GM12801 (cell line): ENCODE results near the gene FAM209B.
"Not testable (repeated sequence)": the region's sequence is repeated elsewhere in the genome, so short reads cannot be mapped to it uniquely, and the experiment has no call there.

Experiments used
- CTCF ChIP-seq: IDR thresholded peaks from one replicate; pipeline ENCODE4 v1.5.1; 2011; ENCODE audit warnings: control low read depth; ENCODE audit not compliant: insufficient read length; ENCODE audit errors: extremely low read depth

Gene FAM209B

GRCh38 chr20:56532946-56533345 lies at the start of gene FAM209B:
Gene FAM209B (plus strand): TSS chr20:56533246. CDS start chr20:56533342, 96 bp downstream.
- TF ChIP-seq CTCF = not testable (repeated sequence)

- TF ChIP-seq CTCF = no peak
Observed at GRCh38 chr20:56483970-56484369, 49.1 kb upstream of the FAM209B start.

- no peak for TF ChIP-seq CTCF
Observed at GRCh38 chr20:56487216-56487615, 45.8 kb upstream of the FAM209B start.

GRCh38 chr20:56488566-56488965 lies 44.5 kb upstream of the FAM209B start:
- TF ChIP-seq CTCF = no peak

GRCh38 chr20:56501116-56501515 lies 31.9 kb upstream of the FAM209B start:
- no peak for TF ChIP-seq CTCF

GRCh38 chr20:56503916-56504315 lies 29.1 kb upstream of the FAM209B start:
- TF ChIP-seq CTCF = no peak

GRCh38 chr20:56504373-56505005 lies 28.6 kb upstream of the FAM209B start:
- no peak for TF ChIP-seq CTCF
